Prostate gland (tissue), 2 donors: ENCODE data around the gene SUFU. TPM values are rescaled to one million over a fixed set of nuclear protein-coding genes. Genes with fewer than 3 reads are reported as not detected.

Experiments
- DNase-seq: peaks from one replicate; pipeline ENCODE4 v3.0.0-alpha.2; 2019; ENCODE audit warnings: low spot score
- H3K27ac ChIP-seq, 2 donors: fragments of 200-600 bp; sonication (generic); 2 replicates each; pipeline ENCODE4 v1.5.1; 2017 to 2019
- H3K27me3 ChIP-seq: fragments of 200-600 bp; sonication (generic); replicated peaks from 2 replicates; pipeline ENCODE4 v1.5.1; 2019; ENCODE audit not compliant: insufficient read depth
- H3K36me3 ChIP-seq, 2 donors: fragments of 200-600 bp; sonication (generic); 1 replicate in 1 of 2; 2 replicates in 1 of 2; pipeline versions ENCODE4 v1.5.1 to v1.8.1; 2017 to 2019
- H3K4me1 ChIP-seq: fragments of 200-600 bp; sonication (generic); replicated peaks from 2 replicates; pipeline ENCODE4 v1.5.1; 2019
- H3K4me3 ChIP-seq, 2 donors: fragments of 200-600 bp; sonication (generic); 2 replicates each; pipeline ENCODE4 v1.5.1; 2017 to 2019
- H3K9me3 ChIP-seq: fragments of 200-600 bp; sonication (generic); 2 replicates; pipeline ENCODE4 v1.5.1; 2017
- CTCF ChIP-seq, 4 experiments: fragments of 200-600 bp in 2 of 4; fragments of 450-650 bp in 2 of 4; sonication (generic) in 2 of 4; IDR thresholded peaks; 1 replicate in 3 of 4; 2 replicates in 1 of 4; pipeline ENCODE4 v1.5.1; 2016 to 2019; ENCODE audit warnings: antibody characterized with exemption in 4 of 4, mild to moderate bottlenecking in 2 of 4, moderate library complexity in 2 of 4
- POLR2A ChIP-seq: fragments of 450-650 bp; IDR thresholded peaks from one replicate; pipeline ENCODE4 v1.6.1; 2016; ENCODE audit warnings: antibody characterized with exemption, mild to moderate bottlenecking
- POLR2AphosphoS5 ChIP-seq: sonication (generic); formaldehyde crosslinking; IDR thresholded peaks from one replicate; pipeline ENCODE4 v1.6.1; 2017; ENCODE audit warnings: antibody characterized with exemption
- WGBS: methylation state at CpG from one replicate; pipeline ENCODE4 v1.1.5; 2018; 5-methylcytosine and 5-hydroxymethylcytosine counted together
- intact Hi-C: fragments of 100-400 bp; cut with DNase I; formaldehyde crosslinking; loops from one replicate; pipeline ENCODE4 v1.14.2; 2022
- total RNA-seq, 2 donors: library from RNA; depleted of rRNA; stranded (reverse); fragments of >200 nt; gene quantifications; one replicate each; pipeline ENCODE4 v1.1.0, GENCODE V29; 2016

Gene SUFU
- total RNA-seq, 2 donors from 2014 or later = 17.4 to 20.4 TPM

GRCh38 chr10:102650655-102651454, 147.1 kb downstream of the SUFU start:
- no peak for DNase-seq
- H3K27ac ChIP-seq = peak overlapping the region; percentile 68 to 71
- no peaks in the 10 kb centered on the region for H3K9me3 ChIP-seq
- TF ChIP-seq POLR2AphosphoS5 (no peak), CTCF (IDR thresholded peaks at IDR 0.05) (no peak)
- 49% methylated on average over 10 of the region's 11 CpGs for WGBS
- peaks cover 35% of the 10 kb centered on the region for H3K4me1 ChIP-seq
- H3K27me3 ChIP-seq = no peaks in the 10 kb centered on the region
- no peak overlapping the region for H3K4me3 ChIP-seq
- peaks cover 6 to 8% of the 10 kb centered on the region in 2 donors for H3K36me3 ChIP-seq
- intact Hi-C loops = no loop called here

GRCh38 chr10:102651455-102652169, 147.8 kb downstream of the SUFU start:
- TF ChIP-seq POLR2A = no peak
- no peak for TF ChIP-seq CTCF (IDR thresholded peaks at IDR 0.05)
- TF ChIP-seq POLR2AphosphoS5 = no peak
- DNase-seq = no peak
- no peaks in the 10 kb centered on the region for H3K9me3 ChIP-seq
- peak overlapping the region in 1 of 2 donors; percentile 71 for H3K27ac ChIP-seq
- H3K4me1 ChIP-seq = peaks cover 38% of the 10 kb centered on the region
- H3K4me3 ChIP-seq = no peak overlapping the region
- H3K36me3 ChIP-seq = peaks cover 9 to 13% of the 10 kb centered on the region in 2 donors
- WGBS = 65% methylated on average over 4 of the region's 11 CpGs
- intact Hi-C loops = no loop called here
- no peaks in the 10 kb centered on the region for H3K27me3 ChIP-seq

DNA sequence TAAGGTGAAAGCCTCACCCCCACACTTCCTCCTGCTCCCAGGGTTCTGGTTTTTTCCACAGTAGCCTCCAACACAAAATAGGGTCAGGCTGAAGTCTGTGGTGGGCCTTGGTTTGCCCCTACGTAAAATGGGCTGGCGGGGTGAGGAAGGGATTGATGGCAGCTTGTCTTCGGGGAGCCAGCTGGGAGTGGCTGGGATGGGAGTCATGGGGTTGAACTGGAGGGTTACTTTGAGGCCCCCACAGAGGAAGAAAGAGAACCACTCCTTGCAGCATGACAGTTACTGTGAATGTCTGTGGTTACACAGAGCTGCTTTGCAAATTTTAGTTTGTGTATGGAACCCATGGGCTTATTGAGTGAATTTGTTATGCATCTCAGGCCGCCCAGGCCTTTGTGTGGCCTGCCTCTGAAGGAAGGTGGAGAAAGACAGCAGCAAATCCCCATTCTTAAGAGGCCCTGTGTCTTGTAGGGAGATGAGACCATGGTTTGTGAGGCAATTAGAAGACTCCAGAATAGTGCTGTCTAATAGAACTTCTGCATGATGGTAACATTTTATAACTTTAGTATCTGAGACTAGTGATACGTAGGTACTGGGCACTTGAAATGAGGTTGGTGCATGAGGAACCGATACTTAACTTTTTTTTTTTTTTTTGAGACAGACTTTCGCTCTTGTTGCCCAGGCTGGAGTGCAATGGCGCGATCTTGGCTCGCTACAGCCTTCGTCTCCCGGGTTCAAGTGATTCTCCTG, 148.6 kb downstream of the SUFU start:
- Histone ChIP-seq H3K9me3 (no peaks in the 10 kb centered on the region), H3K27me3 (no peaks in the 10 kb centered on the region), H3K36me3 (peaks cover 15 to 18% of the 10 kb centered on the region in 2 donors), H3K4me1 (peaks cover 43% of the 10 kb centered on the region), H3K4me3 (no peak overlapping the region), H3K27ac (peak overlapping the region in 1 of 2 donors; percentile 71)
- 87% methylated on average over 12 of the region's 12 CpGs for WGBS
- intact Hi-C loops = no loop called here
- no peak for TF ChIP-seq POLR2A
- no peak for TF ChIP-seq POLR2AphosphoS5
- TF ChIP-seq CTCF (IDR thresholded peaks at IDR 0.05) = no peak
- DNase-seq = no peak

DNA sequence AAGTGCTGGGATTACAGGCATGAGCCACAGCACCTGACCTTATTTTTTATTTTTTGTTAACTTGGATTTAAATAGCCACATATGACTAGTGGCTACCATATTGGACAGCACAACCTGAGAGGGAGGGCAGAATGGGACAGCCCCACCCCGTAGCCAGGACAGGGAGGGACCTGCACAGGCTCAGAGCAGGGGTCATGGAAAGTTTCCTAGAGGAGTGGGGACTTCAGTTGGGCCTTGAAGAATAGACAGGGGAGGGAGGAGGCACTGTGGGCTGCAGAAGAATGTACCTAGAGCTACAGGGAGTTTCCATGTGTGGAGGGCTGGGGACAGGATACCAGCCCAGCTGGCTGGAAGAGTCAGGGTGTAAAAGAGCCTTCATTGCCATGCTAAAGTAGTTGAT, 149.3 kb downstream of the SUFU start:
- H3K4me1 ChIP-seq = peaks cover 41% of the 10 kb centered on the region
- TF ChIP-seq POLR2AphosphoS5 (no peak), POLR2A (no peak), CTCF (IDR thresholded peaks at IDR 0.05) (no peak)
- WGBS = 74% methylated on average over 1 of the region's 1 CpG
- intact Hi-C loops = no loop called here
- peaks cover 15 to 18% of the 10 kb centered on the region in 2 donors for H3K36me3 ChIP-seq
- no peak overlapping the region for H3K27ac ChIP-seq
- H3K9me3 ChIP-seq = no peaks in the 10 kb centered on the region
- no peak for DNase-seq
- no peak overlapping the region for H3K4me3 ChIP-seq
- H3K27me3 ChIP-seq = no peaks in the 10 kb centered on the region
